GM18511 (cell line): ENCODE measurements around the gene HACL1.
A peak's percentile ranks its signal among the peaks of the same experiment; 100 is the strongest.
"Not testable (repeated sequence)": the region's sequence is repeated elsewhere in the genome, so short reads cannot be mapped to it uniquely, and the experiment has no call there.

Experiments used
- ATAC-seq: cut with Tn5 transposase; IDR thresholded peaks from one replicate; pipeline ENCODE4 v1.9.1; 2021; ENCODE audit warnings: mild to moderate bottlenecking, moderate library complexity; ENCODE audit not compliant: unreplicated experiment

HACL1 gene

DNA sequence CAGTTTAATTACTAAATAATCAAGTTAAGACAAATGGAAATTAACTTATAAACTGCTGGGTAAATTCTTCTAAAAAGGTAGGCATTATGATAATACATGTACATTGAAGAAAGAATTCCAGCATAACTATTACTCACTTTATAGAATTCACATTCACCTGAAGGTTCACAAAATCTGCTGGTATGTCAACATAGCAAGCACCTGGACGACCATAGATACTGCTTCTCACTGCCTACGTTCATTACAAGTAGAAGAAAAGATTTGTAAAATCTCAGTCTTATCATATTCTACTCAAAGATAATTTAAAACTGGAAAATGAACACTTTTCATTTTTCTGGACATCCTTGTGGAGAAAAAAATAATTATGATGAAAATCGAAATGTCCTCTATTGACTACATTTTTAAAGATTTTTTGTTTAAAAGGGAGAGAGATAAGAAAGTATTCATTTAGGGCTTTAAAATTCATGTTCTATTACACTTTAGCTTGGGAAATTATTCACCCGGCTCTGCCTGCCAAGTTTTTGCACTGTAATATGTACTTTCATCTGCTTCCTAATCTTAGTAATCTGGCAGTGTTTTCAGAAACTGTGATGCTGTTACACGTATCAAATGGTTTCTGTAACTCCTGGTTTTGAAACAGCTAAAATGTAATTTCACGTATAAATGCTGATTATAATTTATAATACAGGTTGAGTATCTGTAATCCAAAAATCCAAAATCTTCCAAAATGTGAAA, 16.1 kb downstream of the HACL1 start:
- no peak for ATAC-seq

DNA sequence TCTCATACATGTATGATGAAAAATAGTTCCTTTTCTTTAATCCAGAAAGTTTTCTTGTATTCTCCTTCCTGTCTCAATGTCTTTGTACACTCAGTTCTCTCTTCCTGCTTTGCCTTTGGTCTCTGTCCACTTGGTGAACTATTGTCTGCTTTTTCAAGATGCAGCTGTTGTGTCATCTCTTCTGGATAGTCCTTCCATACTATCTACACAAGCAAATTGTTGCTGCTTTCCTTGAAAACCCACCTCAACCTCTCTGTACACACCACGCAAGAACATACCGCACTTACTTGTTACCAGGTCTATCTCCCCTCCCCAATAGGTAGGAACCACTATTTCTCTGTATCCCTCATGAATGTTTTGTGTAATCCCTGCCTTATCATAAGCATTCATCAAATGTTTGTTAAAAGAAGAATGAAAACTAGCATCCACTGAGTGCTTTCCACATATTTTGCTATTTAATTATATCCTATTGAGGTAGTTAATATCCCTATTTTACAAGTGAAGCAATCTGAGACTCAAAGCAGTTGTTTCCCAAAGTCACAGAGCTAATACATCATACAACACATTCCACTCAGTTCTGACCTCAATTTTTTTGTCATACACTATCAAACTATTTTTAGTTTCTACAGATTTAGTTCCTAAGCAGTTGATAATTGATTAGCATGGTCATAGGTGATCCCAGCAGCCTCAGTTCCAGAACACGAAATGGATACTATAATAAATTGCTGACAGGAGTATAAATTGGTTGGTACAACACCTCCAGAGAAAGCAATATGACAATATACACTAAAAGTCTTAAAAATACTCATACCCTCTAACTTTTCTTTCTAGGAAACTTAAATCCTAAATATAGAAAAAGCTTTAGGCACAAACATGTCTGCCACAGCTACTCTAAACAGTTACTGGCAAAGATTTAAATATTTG, 19.6 kb downstream of the HACL1 start:
- no peak for ATAC-seq

DNA sequence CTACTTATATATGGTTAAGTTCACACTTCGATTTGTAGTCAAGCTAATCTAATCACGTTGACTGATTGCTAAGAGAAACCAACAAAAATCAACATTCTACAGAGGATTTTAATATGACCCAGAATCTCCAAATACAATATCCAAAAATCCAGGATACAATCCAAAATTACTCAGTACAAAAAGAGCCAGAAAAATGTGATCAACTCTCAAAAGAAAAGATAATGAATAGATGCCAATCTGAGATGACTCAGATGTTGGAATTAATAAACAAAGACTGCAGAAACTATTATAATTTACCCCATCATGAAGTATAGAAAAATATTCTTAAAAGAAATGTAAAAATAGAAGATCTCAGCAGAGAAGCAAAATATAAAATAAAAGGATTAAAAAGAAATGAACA, 22.3 kb downstream of the HACL1 start:
- ATAC-seq, result no peak

DNA sequence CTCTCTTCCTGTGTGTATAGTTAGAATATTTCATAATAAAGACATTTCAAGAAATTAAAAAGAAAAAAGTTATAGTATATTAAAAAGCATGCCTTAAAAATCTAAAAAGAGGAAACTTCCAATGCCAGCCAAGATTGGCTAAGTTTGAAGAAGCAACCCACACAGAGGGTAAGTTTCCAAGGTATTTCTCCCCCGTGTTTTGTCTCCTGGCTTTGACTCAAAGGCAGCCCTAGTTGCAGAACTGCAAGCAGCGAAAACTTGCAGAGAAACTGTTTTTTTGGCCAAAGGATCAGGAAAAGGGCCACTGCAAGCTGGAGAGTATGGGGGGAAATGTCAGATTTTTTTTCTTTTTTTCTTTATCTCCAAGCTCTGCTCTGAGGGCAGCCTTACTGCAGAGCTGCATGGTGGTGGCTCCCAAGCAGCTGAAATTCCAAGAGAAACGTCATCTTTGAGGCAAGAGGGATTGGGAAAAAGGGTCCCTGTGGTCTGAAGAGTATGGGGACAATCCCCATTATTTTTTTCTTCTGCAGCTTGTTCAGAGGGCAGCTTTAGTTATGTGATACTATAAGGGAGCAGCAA, 23.0 kb downstream of the HACL1 start:
- no peak for ATAC-seq

DNA sequence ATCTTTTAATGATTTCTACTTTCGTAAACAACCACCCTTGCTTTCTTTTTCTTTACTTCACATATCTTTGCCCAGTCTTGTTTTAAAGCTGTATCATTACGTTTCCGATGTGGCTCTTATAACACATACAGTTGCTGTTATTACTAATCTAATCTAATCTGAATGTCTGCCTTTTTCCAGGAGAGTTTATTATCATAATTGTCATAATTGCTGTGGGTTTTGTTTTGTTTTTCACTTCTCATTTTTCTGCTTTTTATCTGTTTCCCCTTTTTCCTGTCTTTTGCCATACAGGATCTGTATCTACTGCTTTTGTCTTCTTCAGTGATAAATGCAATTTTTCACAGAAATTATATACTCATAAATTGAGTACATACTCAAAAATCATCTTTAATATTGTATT, 24.9 kb downstream of the HACL1 start:
- no peak for ATAC-seq

DNA sequence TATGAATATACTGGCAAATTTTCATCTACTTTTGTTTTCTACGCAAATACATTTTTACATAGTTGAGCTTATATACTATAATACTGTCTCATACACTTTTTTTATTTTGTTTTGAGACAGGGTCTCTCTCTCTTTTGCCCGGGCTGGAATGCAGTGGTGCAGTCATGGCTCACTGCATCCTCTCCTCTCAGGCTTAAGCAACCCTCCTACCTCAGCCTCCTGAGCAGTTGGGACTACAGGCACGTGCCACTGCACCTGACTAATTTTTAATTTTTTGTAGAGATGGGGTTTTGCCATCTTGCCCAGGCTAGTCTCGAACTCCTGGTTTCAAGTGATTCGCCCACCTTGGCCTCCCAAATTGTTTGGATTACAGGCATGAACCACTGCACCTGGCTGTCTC, 25.9 kb downstream of the HACL1 start:
- no peak for ATAC-seq

DNA sequence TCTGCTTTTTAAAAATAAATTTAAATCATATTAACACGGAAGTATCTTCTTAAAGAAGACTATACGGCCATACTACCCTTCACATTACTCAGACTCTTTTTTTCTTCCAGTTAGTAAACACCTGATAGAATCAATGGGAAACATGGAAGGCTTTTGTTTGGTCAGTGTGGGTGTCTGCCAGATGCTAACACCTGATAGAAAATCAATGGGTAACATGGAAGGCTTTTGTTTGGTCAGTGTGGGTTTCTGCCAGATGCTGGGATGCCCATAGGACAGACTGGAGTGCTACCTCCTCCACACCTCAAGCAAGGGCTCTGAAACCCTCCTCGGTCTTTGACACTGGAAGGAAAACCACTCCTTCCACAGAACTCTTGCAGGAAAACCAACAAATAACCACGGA, 29.2 kb downstream of the HACL1 start:
- no peak for ATAC-seq

DNA sequence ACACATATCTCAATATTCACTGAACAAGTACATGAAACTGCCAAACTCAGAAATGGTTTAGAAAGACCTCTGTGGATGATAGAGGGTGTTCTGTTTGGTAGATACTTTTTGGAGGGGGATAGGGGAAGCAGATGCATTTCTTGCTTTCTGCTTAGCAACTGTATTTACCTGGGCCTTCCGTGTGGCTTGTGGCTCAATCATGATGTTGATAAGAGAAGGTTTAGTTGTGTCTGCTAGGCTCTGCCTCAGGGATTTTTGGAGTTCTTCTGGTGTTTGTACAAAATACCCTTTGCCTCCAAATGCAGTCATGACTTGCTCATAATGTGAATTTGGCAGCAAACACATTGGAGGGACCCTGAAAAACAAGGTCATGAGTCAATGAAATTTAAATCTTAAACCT, 38.2 kb downstream of the HACL1 start:
- no peak for ATAC-seq

DNA sequence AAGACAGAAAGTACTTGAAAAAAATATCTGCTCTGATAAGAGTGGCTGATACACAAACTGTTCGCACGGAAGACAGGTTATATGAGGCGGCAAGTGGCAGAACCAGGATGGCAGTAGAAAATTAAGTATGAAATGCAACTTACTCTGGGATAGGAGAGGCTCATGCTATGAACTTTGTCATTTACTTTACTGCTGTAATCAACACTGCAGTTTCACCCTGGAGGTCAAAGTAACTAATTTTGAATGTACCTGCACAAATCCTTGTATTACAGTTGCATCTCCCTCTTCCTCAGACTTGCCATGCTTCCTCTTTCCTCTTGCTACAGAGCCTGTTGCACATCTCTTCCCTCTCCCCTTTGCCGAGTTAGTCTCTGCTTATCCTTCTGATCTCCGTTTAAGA, 38.8 kb downstream of the HACL1 start:
- no peak for ATAC-seq

DNA sequence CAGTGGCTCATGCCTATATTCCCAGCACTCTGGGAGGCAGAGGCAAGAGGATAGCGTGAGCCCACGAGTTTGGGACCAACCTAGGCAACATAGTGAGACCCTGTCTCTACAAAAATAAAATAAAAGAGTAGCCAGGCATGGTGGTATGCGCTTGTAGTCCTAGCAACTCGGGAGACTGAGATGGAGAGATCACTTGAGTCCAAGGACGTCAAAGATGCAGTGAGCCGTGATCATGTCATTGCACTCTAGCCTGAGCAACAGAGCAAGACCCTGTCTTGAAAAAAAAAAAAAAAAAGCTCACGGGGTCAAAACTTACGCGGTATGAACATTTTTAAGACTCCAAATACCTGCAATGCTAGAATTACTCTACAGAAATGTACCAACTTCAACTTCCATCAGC, 42.8 kb downstream of the HACL1 start:
- ATAC-seq, result no peak

DNA sequence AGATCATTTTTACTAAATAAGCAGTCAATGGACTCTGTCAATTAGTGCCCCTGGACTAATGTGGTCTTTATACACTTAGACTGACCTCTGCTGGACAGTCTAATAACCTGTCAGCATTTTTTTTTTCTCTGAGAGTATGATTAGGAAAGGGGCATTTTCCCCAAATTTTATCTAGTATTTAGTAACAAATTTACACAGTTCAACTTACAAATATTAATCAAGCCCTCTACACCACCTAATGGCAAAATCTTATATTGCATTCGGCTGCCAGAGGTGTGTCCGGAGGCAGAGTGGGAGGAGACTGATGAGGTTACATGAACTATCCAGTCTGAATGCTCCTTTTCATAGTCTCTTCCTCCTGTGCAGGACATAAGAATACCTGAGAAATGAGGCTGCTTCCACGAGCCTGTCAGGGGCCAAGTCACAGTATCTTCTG, 43.8 kb downstream of the HACL1 start:
- peak; percentile 74 for ATAC-seq

DNA sequence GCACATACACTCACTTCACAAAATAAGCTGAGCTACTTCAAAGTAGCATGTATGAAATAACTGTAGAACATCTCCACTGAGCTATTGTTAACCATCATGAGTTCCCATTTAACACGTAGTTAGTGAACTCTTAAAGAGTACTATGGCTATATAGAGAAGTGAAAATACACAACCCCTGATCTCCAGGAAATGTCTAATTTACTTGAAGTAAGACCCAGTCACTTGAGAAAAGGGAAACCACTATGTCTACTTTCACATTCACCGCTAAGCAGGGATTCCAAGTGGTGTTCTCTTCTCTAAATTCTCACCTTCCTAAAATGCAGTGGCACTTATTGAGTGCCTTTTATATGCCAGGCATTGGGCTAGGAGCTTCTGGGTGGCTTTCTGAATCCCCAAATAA, 44.9 kb downstream of the HACL1 start:
- peak; percentile 92 for ATAC-seq

DNA sequence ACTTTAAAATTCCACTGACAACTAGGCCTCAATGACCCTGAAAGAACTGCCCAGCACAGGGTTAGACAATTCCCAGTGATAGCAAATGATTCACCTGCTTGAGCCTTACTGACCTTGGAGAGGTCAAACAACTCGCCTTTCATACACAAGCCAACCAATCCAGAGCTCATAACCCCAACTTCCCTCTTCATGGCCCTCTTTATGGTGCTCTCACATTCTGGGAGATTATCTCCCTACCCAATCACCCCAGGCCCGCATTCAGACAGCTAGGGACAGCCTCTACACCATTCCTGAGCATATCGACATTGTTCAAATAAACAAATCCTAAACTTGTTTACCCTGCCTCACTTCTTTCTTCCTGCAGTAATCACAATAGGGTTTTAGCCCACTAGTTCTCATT, 47.6 kb downstream of the HACL1 start:
- ATAC-seq, result no peak

DNA sequence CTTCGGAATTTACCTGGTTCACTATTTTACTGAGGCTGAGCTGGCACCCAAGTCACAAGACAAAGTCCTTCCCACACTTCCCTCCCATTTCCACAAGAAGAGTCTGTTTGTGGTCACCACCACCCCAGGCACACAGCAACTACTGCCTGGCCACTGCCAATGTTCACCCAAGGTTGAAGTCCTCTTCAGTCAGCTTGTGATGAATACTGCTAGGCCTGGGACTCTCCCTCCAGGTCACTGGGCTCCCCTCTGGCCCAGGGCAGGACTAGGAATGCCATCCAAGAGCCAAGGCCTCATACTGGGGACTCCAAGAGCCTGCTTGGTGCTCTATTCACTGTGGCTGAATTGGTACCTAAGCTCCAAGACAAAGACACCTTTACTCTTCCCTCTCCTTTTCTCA, 49.5 kb downstream of the HACL1 start:
- ATAC-seq, result no peak

DNA sequence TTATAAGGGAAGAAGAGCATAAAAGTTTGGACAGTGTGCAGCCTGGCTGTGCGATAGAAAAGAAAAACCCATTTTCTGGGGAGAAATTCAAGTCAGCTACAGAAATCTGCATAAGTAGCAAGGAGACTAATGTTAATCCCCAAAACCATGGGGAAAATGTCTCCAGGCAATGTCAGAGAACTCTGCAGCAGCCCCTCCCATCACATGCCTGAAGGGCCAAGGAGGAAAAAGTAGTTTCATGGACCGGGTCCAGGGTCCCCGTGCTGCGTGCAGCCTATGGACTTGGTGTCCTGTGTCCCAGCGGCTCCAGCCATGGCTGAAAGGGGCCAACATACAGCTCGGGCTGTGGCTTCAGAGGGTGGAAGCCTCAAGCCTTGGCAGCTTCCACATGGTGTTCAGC, 51.5 kb downstream of the HACL1 start:
- ATAC-seq, result no peak

DNA sequence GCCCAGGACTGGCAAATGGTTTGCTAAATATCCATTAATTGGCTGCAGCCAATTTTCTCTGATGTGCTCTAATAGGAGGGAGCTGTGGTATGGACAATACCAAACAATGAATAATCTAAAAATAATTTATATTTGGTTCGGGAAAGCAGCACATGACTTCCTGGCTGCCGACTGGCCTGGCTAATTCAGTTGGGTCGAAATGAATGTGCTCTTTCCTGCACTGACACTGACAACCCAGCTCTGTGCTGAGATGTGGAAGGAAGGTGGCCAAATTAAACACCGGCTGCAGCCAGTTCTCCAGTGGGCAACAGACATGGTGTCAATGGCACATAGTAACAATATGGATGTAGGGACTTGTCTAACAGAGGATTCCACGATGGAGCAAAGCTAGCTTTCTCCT, 58.8 kb downstream of the HACL1 start:
- no peak for ATAC-seq

DNA sequence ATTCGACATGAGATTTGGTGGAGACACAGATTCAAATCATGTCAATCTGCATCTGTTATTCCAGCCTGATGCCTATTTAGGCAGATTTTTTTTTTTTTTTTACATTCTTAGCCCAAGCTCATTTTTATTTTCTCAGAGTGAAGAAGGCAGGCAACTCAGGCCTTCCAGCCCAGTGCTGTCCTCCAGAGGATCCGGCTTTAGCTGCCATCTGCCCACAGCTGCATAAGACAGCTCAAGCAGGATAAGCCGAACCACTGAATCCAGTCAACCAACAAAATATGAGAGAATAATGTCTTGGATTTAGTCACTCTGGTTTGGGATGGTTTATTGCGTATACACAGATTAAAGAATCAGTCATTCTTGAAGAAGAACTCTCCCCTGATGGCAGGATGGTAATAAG, 60.0 kb downstream of the HACL1 start:
- ATAC-seq, result no peak

DNA sequence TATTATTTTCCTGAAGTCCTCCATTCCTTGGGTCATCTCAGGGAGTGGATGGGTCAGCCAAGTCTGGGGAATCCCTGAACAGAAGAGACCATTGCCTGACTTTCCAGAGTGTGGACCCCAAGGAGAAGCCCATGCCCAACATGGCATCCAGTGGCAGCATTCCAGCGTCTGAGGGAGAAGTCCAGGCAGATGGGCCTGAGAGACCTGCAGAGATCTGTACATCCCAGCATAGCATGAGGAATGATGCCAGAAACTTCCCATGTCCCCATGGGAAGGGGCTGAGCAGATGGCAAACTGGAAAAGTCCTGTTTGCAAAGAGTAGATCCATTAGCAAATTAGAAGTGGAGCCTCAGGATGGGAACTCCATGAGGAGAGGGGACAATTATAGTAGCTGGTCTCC, 62.3 kb downstream of the HACL1 start:
- ATAC-seq, result no peak

DNA sequence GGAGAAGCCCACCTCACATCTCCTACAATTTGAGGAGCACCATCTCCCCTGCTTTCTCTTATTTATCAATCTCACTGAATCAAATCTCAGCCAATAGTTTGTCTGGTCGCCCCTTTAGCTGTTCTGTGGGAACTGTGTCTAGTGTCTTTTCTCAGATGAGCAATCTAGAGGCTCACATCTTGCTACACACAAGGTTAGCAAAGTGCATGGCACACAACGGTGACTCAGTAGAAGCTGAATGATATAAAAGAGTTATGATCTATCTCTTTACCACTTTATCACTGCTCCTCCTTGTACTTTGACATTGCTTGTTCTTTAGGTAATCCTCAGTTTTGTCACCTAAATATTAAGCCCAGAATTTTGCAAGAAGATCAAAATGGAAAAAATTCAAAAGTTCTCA, 63.0 kb downstream of the HACL1 start:
- ATAC-seq, result no peak

DNA sequence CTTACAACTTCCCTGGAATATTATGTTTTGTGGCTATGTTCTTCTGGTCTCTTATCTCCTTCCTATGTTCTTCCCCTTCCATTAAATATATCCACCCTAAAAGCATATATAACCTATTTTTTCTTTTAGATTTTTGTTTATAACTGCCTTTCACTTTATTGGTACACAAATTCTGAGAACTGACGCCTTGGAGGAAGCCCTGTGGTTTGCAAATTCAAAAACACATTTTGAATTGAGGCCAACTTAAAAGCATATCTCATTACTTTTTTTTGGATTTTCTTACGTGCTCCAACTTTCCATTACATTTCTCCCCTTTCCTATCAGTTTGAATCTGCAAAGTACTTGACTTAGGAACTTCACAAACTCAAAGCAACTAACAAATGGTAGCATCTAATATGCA, 64.5 kb downstream of the HACL1 start:
- ATAC-seq, result no peak

DNA sequence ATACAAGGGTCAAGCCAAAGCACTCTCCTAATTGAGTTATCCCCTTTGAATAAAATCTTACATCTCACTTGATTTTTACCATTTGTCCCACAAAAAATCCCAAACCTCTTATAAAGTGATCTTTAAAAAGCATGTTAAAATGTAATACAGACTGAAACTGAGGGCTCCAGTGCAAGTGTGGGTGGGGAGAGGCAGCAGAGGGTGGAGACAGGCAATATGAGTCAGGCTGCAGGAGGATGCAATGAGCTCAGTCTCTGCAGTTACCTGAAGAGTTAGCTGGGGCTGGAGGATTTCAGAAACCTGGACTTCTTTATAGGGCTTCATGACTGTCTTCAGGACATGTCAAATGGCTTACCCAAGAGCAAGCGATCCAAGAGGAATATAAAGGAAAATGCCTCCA, 65.6 kb downstream of the HACL1 start:
- ATAC-seq, result peak; percentile 45

DNA sequence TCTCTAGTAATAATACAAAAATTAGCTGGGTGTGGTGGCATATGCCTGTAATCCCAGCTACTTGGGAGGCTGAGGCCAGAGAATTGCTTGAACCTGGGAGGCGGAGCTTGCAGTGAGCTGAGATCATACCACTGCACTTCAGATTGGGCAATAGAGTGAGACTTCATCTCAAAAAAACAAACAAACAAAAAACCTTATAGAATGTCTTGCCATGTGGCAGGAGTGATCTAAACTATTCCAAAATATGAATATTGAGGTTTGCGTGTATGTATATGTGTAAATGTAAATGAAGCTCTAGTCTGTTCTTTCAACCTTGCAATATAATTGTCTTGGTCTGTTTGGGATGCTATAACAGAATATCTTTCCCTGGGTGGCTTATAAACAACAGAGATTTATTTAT, 68.8 kb downstream of the HACL1 start:
- not testable (repeated sequence) for ATAC-seq
